ENCODE measurements around the gene PRR22.
"Not testable (repeated sequence)": the region's sequence is repeated elsewhere in the genome, so short reads cannot be mapped to it uniquely, and the experiment has no call there.

PRR22 gene

DNA sequence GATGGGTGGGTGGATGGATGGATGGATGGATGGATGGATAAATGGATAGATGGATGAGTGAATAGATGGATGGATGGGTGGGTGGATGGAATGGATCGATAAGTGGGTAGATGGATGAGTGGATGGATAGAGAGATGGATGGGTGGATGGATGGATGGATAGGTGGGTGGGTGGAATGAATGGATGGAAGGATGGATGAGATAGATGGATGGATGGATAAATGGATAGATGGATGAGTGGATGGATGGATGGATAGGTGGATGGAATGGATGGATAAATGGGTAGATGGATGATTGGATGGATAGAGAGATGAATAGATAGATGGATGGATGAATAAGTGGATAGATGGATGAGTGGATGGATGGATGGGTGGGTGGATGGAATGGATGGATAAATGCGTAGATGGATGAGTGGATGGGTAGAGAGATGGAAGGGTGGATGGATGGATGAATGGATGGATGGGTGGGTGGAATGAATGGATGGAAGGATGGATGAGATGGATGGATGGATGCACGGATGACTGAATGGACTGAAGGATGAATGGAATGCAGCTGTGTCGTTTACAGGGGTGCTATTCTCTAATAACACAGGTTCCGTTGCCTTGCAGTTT is 21.8 kb downstream of the PRR22 start:
- in situ Hi-C loops (cut with MboI; ENCODE audit: low sequenced_read_pairs), result no loop called here

DNA sequence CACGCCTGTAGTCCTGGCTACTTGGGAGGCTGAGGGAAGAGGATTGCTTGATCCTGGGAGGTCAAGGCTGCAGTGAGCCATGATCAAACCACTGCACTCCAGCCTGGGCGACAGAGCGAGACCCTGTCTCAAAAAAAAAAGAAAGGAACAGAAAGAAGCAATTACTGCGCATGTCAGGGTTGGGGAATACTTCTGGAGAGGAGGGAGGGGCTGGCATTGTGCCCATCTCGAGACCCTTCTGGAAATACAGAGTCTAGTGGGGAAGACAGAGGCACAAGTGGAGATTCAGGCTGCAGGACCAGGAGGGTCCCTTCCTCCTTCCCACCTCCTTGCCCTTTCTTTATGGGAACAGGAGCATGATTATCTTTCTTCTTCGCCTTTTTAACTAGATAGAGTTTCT is 30.8 kb downstream of the PRR22 start:
- in situ Hi-C loops (cut with MboI; ENCODE audit: low sequenced_read_pairs), result no loop called here

DNA sequence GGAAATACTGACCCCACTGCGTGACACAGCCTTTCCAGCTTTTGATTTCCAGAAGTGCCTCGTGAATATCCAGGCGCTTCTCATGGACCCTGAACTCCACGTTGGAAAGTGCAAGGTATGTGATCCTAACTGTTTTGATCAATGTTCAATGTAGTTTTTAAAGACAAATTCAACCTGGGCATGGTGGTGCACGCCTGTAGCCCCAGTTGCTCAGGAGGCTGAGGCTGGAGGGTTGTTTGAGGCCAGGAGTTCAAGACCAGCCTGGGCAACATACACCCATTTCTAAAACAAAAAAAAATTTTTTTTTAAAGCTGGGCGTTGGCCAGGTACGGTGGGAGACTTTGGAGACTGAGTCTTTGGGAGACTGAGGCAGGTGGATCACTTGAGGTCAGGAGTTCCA is 32.8 kb downstream of the PRR22 start:
- in situ Hi-C loops (cut with MboI; ENCODE audit: low sequenced_read_pairs), result no loop called here

DNA sequence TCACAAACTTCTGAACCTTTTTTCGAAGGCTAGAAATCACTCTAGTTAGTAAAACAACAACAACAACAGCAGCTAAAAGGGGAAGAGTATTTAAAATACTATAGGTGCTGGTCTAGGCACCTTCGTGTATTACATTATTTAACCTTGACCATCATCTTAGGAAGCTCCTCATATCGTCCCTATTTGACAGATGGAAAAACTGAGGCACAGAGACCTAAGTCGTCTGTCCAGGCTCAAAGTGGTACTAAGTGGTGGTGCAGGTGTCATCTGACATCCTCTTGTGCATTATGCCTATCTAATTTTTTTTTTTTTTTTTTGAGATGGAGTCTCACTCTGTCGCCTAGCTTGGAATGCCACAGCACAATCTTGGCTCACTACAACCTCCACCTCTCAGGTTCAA is 35.0 kb downstream of the PRR22 start:
- in situ Hi-C loops (cut with MboI; ENCODE audit: low sequenced_read_pairs), result no loop called here

DNA sequence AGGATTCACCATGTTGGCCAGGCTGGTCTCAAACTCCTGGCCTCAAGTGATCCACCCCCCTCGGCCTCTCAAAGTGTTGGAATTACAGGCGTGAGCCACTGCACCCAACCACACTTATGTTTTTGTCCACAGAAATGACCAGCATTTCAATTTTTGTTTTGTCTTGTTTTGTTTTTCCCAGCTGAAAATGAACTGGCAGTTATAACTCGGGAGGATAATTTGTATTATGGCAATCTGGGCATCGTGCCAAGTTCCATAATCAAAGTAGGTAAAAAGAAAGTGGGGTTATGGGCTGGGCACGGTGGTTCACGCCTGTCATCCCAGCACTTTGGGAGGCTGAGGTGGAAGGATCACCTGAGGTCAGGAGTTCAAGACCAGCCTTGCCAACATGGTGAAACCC is 35.6 kb downstream of the PRR22 start:
- in situ Hi-C loops (cut with MboI; ENCODE audit: low sequenced_read_pairs), result not testable (repeated sequence)

DNA sequence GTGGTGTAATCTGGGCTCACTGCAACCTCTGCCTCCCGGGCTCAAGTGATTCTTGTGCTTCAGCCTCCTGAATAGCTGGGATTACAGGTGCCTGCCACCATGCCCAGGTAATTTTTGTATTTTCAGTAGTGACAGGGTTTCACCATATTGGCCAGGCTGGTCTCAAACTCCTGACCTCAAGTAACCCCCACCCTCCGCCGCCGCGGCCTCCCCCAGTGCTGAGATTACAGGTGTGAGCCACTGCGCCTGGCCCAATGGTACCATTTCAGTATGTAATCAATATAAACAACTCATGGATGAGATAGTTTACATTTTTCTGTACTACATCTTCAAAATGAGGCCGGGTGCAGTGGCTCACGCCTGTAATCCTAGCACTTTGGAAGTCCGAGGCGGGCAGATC is 39.5 kb downstream of the PRR22 start:
- in situ Hi-C loops (cut with MboI; ENCODE audit: low sequenced_read_pairs), result not testable (repeated sequence)

DNA sequence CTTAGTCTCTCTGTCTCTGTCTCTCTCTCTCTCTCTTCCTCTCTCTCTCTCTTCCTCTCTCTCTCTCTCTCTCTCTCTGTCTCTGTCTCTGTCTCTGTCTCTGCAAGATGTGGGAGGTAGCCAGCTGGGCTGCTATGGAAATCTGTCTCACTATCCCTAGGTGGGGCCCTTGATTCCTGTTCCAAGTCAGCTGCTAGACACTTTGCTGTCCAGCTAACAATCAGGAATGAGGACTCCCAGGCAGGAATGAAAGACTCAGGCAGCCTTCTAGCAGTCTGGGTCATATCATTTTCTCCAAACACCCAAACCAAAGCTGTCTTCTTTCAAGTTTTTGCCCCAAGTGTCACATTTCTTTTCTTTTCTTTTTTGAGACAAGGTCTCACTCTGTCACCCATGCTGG is 40.9 kb downstream of the PRR22 start:
- in situ Hi-C loops (cut with MboI; ENCODE audit: low sequenced_read_pairs), result no loop called here

DNA sequence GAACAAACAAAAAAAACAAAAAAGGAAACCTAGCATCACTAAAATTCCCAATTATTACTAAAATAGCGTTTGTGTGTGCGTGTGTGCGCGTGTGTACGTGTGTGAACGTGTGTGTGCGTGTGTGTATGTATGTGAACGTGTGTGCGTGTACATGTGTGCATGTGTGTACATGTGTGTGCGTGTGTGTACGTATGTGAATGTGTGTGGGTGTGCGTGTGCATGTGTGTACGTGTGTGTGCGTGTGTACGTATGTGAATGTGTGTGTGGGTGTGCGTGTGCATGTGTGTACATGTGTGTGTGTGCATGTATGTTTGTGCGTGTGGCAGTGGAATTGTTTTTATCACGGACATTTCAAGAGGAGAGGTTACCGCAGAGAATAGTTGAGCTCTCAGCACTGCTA is 42.5 kb downstream of the PRR22 start:
- in situ Hi-C loops (cut with MboI; ENCODE audit: low sequenced_read_pairs), result no loop called here

DNA sequence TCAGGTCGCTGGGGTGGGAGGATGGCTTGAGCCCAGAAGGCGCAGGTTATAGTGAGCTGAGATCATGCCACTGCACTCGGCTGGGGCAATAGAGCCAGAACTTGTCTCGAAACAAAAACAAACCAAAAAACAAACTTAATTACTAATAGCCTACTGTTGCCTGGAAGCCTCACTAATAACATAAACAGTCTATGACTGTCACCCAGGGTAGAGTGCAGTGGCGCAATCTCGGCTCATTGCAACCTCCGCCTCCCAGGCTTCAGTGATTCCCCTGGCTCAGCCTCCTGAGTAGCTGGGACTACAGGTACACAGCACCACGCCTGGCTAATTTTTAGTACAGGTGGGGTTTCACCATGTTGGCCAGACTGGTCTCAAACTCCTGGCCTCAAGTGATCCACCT is 46.1 kb downstream of the PRR22 start:
- in situ Hi-C loops (cut with MboI; ENCODE audit: low sequenced_read_pairs), result no loop called here

DNA sequence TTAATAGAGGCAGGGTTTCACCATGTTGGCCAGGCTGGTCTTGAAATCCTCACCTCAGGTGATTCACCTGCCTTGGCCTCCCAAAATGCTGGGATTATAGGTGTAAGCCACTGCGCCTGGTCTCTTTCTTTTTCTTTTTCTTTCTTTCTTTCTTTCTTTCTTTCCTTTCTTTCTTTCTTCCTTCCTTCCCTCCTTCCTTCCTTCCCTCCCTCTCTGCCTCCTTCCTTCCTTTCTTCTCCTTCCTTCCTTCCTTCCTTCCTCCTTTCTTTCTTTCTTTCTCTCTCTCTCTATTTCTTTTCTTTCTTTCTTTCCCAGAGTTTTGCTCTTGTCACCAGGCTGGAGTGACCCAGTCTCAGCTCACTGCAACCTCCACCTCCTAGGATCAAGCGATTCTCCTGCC is 51.4 kb downstream of the PRR22 start:
- in situ Hi-C loops (cut with MboI; ENCODE audit: low sequenced_read_pairs), result not testable (repeated sequence)

Data from hTERT RPE-1 (cell line).